ENCODE data around the gene TCTN2.

DNA sequence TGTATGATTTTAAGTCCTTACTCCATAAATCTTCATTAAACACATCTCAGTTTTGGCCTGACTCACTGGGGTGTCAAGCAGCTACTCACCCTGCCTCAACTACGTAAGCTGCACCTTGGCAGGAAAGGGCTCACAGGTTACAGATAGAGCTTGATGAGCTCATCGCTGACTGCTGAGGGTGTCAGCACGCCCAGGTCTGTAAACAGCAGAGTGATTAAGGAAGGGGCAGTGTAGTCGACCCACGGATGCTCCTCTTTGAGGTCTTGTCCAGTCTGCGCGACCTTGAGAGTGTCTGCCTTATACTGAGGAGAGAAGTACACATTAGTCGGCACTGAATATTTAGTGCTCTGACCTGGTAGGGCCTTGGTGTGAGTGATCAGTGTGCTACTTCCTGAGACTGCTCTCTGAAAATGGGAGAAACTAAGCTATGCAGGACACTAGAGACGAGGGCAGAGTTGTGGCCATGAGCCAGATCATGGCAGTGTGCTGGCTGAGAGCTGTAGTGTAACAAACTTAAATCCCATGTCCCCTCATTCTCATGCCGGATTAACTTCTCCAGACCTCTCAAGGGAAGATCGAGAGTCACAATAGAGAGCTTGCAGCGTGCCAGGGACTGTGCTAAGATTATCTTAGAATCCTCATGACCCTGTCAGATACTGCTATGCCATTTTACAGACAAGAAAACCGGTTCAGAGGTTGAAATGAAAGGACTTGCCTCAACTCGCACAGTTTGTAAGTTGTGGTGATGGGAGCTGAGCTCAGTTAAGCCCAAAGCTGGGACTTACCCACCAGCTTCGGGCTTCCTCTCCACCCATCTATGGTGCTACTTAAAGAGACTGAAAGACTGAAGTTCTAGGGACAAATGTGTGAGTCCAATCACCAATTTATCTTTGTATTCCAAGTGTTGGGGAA is 49.0 kb upstream of the TCTN2 start:
- TF ChIP-seq, protein P1, sequence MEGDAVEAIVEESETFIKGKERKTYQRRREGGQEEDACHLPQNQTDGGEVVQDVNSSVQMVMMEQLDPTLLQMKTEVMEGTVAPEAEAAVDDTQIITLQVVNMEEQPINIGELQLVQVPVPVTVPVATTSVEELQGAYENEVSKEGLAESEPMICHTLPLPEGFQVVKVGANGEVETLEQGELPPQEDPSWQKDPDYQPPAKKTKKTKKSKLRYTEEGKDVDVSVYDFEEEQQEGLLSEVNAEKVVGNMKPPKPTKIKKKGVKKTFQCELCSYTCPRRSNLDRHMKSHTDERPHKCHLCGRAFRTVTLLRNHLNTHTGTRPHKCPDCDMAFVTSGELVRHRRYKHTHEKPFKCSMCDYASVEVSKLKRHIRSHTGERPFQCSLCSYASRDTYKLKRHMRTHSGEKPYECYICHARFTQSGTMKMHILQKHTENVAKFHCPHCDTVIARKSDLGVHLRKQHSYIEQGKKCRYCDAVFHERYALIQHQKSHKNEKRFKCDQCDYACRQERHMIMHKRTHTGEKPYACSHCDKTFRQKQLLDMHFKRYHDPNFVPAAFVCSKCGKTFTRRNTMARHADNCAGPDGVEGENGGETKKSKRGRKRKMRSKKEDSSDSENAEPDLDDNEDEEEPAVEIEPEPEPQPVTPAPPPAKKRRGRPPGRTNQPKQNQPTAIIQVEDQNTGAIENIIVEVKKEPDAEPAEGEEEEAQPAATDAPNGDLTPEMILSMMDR (conservative IDR thresholded peaks at IDR 0.05 in 1 of 2, IDR thresholded peaks at IDR 0.05 in 1 of 2; ENCODE audit: extremely low read depth in 1 of 2, insufficient read depth in 1 of 2, low read depth in 1 of 2, low read length in 2 of 2), result no peak
- no peak for TF ChIP-seq EZH2 (IDR thresholded peaks at IDR 0.05; ENCODE audit: borderline replicate concordance, low read length)

Measured in mammary epithelial cell (primary cell).